ENCODE results near the gene EIF4A3.

GRCh38 chr17:80106176-80106575 lies 40.8 kb downstream of the EIF4A3 start:
- no peak for TF ChIP-seq POLR2A (IDR thresholded peaks at IDR 0.05; ENCODE audit: low read length)
- no peak for TF ChIP-seq PHF8 (IDR thresholded peaks at IDR 0.05; ENCODE audit: borderline replicate concordance, low read depth)
